Adrenal gland (tissue), 12 donors: ENCODE results near the gene TBC1D2. TPM values are rescaled to one million over a fixed set of nuclear protein-coding genes. Genes with fewer than 3 reads are reported as not detected.

Experiments
- DNase-seq, 7 donors: peaks; one replicate each; pipeline ENCODE4 v3.0.0-alpha.2; 2019 to 2020
- H3K27ac ChIP-seq, 5 donors: fragments of 200-600 bp; sonication (generic) in 4 of 5; 1 replicate in 3 of 5; 2 replicates in 2 of 5; pipeline versions ENCODE4 v1.5.1 to v1.8.0; 2016 to 2020; ENCODE audit warnings: mild to moderate bottlenecking in 1 of 5
- H3K27me3 ChIP-seq: fragments of 200-600 bp; 2 replicates; pipeline ENCODE4 v1.8.0; 2021
- H3K36me3 ChIP-seq, 2 donors: fragments of 200-600 bp; replicated peaks in 1 of 2; 1 replicate in 1 of 2; 2 replicates in 1 of 2; pipeline versions ENCODE4 v1.5.1 to v1.8.0; 2018 to 2022
- H3K4me1 ChIP-seq, 2 donors: fragments of 200-600 bp; replicated peaks in 1 of 2; 1 replicate in 1 of 2; 2 replicates in 1 of 2; pipeline versions ENCODE4 v1.5.1 to v1.8.0; 2018 to 2021
- H3K4me3 ChIP-seq, 4 donors: fragments of 200-600 bp; sonication (generic) in 3 of 4; one replicate each; pipeline ENCODE4 v1.5.1; 2016 to 2018
- H3K9me3 ChIP-seq, 3 donors: fragments of 200-600 bp; sonication (generic) in 1 of 3; replicated peaks in 1 of 3; 1 replicate in 2 of 3; 2 replicates in 1 of 3; pipeline versions ENCODE4 v1.5.1 to v1.8.0; 2016 to 2021
- POLR2A ChIP-seq, 2 donors: fragments of 450-650 bp; IDR thresholded peaks; one replicate each; pipeline ENCODE4 v1.6.1; 2017; ENCODE audit warnings: antibody characterized with exemption in 2 of 2, mild to moderate bottlenecking in 2 of 2, moderate library complexity in 1 of 2
- WGBS, 4 donors: extraction: QIAGEN DNeasy Blood & Tissue Kit in 2 of 4; methylation state at CpG; one replicate each; pipeline versions ENCODE4 v1.1.5 to v1.1.7; 2013 to 2017; 5-methylcytosine and 5-hydroxymethylcytosine counted together
- intact Hi-C, 2 donors: fragments of 100-400 bp; cut with DNase I; formaldehyde crosslinking; loops; one replicate each; pipeline versions ENCODE4 v1.14.1 to v1.15.0; 2022 to 2023
- polyA plus RNA-seq, 3 donors: library from polyadenylated mRNA; stranded (reverse); fragments of 200-250 nt in 2 of 3; fragments of 350-450 nt in 1 of 3; fragmentation: Illumina TruSeq in 1 of 3; extraction: RNeasy Lipid Tissue Mini Kit (QIAGEN cat#74804) in 1 of 3; gene quantifications; one replicate each; pipeline ENCODE4 v1.2.3, GENCODE V29; 2013 to 2014
- total RNA-seq, 9 donors: library from RNA; depleted of rRNA in 4 of 9; stranded (reverse); fragments of >200 nt in 4 of 9; fragments of 120-200 nt in 1 of 9; fragmentation: NEBNext Ultra II Directional in 1 of 9; extraction: Animal tissue kit (Norgen Biotek cat#: 25700) in 1 of 9; gene quantifications; one replicate each; pipeline versions ENCODE4 v1.1.0 to v1.2.4, GENCODE V29; 2013 to 2023
- TF ChIP-seq, protein P1 (sequence below), 6 experiments: fragments of 450-650 bp in 4 of 6; fragments of 200-600 bp in 2 of 6; sonication (generic) in 1 of 6; IDR thresholded peaks; 1 replicate in 5 of 6; 2 replicates in 1 of 6; pipeline versions ENCODE4 v1.5.1 to v1.8.0; 2016 to 2021; ENCODE audit warnings: antibody characterized with exemption in 6 of 6, mild to moderate bottlenecking in 2 of 6, moderate library complexity in 1 of 6
- donor health status: healthy with polysubstance abuse.
- donor health status: Bipolar disorder and iron deficiency.
- donor health status: DM: yes; HTN: yes; CAD: no.
- donor health status: DM: no; HTN: no; CAD: no.
- donor health status: DM: no; HTN: no; CAD: no.
- donor health status: DM: yes; HTN: yes; CAD: no.

Gene TBC1D2
- total and polyA plus RNA-seq, 12 donors: 0.67 to 21.9 (median 10.8) TPM

DNA sequence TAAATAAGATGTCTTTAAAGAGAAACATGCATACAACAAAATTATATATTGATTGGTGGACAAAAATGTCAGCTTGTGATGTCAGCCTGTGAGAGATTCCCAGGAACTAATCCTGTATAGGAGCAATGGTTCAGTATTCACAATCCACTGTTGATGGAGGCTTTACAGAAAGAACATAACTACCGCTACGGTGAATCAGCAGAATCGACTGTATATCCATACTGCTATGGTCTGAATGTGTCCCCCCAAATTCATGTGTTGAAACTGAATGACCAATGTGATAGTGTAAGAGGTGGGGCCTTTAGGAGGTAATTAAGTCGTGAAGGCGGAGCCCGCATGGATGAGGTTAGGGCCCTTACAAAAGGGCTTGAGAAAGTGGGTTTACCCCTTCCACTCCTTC is 40.4 kb upstream of the TBC1D2 start:
- WGBS, 4 donors: 79 to 87% (median 83%) methylated on average over 6 of the region's 6 CpGs
- H3K4me1 ChIP-seq: no peaks in the 10 kb centered on the region

DNA sequence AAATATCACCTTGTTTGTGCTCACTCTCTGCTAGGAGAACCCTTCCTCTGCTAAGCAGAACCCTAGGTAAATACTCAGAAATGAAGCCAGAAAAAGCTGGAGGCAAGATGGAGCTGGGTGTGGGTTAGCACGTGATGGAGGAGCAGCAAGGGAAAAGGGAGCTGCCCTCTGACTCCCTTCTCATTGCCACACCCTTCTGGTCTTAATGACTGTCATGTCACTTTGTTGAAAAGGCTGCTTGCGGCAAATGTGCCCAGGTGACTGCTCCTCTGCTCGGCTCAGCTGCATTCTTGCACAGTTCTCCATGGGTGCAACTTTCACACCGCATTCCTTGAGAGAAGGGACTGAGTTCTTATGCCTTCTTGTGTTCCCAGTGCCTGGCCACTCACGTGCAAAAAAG is 36.4 kb upstream of the TBC1D2 start:
- WGBS, 4 donors: 64 to 77% (median 71%) methylated on average over 5 of the region's 5 CpGs
- Histone ChIP-seq H3K27me3 (no peaks in the 10 kb centered on the region), H3K27ac (no peak overlapping the region), H3K4me3 (no peak overlapping the region), H3K4me1 (no peaks in the 10 kb centered on the region), H3K36me3 (no peaks in the 10 kb centered on the region), H3K9me3 (no peaks in the 10 kb centered on the region)
- no peak for TF ChIP-seq POLR2A (IDR thresholded peaks at IDR 0.05)
- TF ChIP-seq, protein P1, sequence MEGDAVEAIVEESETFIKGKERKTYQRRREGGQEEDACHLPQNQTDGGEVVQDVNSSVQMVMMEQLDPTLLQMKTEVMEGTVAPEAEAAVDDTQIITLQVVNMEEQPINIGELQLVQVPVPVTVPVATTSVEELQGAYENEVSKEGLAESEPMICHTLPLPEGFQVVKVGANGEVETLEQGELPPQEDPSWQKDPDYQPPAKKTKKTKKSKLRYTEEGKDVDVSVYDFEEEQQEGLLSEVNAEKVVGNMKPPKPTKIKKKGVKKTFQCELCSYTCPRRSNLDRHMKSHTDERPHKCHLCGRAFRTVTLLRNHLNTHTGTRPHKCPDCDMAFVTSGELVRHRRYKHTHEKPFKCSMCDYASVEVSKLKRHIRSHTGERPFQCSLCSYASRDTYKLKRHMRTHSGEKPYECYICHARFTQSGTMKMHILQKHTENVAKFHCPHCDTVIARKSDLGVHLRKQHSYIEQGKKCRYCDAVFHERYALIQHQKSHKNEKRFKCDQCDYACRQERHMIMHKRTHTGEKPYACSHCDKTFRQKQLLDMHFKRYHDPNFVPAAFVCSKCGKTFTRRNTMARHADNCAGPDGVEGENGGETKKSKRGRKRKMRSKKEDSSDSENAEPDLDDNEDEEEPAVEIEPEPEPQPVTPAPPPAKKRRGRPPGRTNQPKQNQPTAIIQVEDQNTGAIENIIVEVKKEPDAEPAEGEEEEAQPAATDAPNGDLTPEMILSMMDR (IDR thresholded peaks at IDR 0.05): no peak
- intact Hi-C loops: no loop called here
- no peak for DNase-seq

More for the DNA sequence above, 40.4 kb upstream of the TBC1D2 start:
- no peaks in the 10 kb centered on the region for H3K36me3 ChIP-seq
- H3K27me3 ChIP-seq: no peaks in the 10 kb centered on the region
- no peaks in the 10 kb centered on the region for H3K9me3 ChIP-seq
- intact Hi-C loops: no loop called here
- TF ChIP-seq POLR2A (IDR thresholded peaks at IDR 0.05): no peak
- TF ChIP-seq, protein P1 (IDR thresholded peaks at IDR 0.05): no peak
- no peak for DNase-seq
- H3K4me3 ChIP-seq: no peak overlapping the region
- no peak overlapping the region for H3K27ac ChIP-seq

DNA sequence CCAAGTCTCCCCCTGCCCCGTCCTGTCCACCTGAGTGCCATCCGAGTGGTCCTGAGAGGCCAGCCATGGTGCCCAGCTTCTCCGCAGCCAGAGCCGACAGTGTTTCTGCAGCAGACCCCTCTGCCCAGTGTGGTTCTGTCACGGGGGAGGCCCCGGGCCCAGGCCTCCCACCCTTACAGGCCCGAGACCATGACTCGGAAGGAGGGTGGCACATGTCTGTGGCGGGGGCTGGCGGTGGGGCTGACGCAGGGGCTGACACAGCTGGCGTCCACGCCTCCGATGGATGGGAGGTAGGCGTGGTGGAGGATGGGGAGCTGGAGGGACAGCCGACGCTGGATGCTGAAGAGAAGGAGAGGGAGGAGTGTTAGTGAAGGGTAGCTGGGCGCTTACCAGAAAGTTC is 35.0 kb upstream of the TBC1D2 start:
- Histone ChIP-seq H3K36me3 (no peaks in the 10 kb centered on the region), H3K27me3 (no peaks in the 10 kb centered on the region), H3K4me3 (no peak overlapping the region), H3K9me3 (no peaks in the 10 kb centered on the region), H3K27ac (no peak overlapping the region), H3K4me1 (no peaks in the 10 kb centered on the region)
- no peak for TF ChIP-seq POLR2A (IDR thresholded peaks at IDR 0.05)
- TF ChIP-seq, protein P1 (IDR thresholded peaks at IDR 0.05): no peak
- no peak for DNase-seq
- intact Hi-C loops: no loop called here
- WGBS, 4 donors: 90 to 96% (median 92%) methylated on average over 12 to 18 of the region's 18 CpGs

DNA sequence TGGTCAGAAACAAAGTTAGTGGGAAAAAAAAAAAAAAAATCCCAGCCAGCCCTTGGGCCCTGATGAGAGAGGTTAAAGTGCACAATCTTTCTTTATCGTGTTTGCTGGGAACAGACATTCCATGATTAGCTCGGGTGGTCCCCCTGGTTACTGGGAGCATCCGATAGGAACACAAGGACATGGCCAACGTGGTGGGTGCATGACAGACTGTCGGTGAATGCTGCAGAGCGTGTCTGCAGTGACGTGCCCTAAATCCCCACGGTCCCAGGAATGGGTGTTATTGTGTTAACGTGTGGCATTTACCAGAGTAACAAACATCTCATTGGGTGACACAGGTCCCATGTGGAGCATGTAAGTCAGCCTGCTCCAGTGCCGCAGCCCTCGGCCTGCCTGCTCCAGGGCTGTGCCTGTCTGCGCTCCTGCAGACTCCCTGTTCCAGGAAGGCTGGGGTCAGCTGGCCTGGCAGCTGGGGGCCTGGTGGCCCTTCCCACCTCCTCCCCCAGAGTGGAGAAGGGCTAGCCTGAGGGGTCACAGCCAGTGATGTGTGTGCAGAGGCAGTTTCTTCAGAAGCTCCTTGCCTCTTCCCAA is 34.3 kb upstream of the TBC1D2 start:
- H3K4me3 ChIP-seq: no peak overlapping the region
- no peaks in the 10 kb centered on the region for H3K4me1 ChIP-seq
- no peak for DNase-seq
- TF ChIP-seq, protein P1 (IDR thresholded peaks at IDR 0.05): no peak
- TF ChIP-seq POLR2A (IDR thresholded peaks at IDR 0.05): no peak
- 73 to 89% (median 85%) methylated on average over 3 to 12 of the region's 12 CpGs for WGBS, 4 donors
- no peaks in the 10 kb centered on the region for H3K9me3 ChIP-seq
- no peaks in the 10 kb centered on the region for H3K36me3 ChIP-seq
- intact Hi-C loops: no loop called here
- H3K27me3 ChIP-seq: no peaks in the 10 kb centered on the region
- no peak overlapping the region for H3K27ac ChIP-seq
